Measurements from ENCODE around the gene B4GALT5.

Gene B4GALT5

DNA sequence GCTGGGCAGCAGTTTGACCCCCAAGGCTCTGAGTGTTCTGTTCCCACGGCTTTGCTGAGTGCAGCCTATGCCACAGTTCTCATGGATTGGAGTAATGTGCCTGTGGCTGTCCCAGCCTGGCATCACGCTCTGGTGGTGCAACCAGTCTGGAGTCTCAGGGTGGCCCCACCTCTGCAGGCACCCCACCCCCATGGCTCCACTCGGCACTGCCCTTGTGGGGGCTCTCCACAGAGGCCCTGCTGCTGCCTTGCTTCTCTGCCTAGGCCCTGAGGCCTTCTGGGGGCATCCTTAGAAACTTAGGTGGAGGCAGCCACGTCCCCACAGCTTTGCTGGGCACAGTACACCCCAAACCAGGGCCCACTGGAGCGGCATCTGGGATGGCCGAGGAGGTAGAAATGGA lies 25.4 kb upstream of the B4GALT5 start:
- TF ChIP-seq, protein P1, sequence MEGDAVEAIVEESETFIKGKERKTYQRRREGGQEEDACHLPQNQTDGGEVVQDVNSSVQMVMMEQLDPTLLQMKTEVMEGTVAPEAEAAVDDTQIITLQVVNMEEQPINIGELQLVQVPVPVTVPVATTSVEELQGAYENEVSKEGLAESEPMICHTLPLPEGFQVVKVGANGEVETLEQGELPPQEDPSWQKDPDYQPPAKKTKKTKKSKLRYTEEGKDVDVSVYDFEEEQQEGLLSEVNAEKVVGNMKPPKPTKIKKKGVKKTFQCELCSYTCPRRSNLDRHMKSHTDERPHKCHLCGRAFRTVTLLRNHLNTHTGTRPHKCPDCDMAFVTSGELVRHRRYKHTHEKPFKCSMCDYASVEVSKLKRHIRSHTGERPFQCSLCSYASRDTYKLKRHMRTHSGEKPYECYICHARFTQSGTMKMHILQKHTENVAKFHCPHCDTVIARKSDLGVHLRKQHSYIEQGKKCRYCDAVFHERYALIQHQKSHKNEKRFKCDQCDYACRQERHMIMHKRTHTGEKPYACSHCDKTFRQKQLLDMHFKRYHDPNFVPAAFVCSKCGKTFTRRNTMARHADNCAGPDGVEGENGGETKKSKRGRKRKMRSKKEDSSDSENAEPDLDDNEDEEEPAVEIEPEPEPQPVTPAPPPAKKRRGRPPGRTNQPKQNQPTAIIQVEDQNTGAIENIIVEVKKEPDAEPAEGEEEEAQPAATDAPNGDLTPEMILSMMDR (conservative IDR thresholded peaks at IDR 0.05; ENCODE audit: low read length) = no peak
- no peak for TF ChIP-seq EZH2phosphoT487 (IDR thresholded peaks at IDR 0.05; ENCODE audit: borderline replicate concordance)
- Histone ChIP-seq H3K9me2 (replicated peaks; ENCODE audit: low read depth, low read length) (no peaks in the 10 kb centered on the region), H3K27me3 (ENCODE audit: insufficient read depth, low read length, poor library complexity, severe bottlenecking) (no peaks in the 10 kb centered on the region), H4K20me1 (ENCODE audit: insufficient read depth, low read length, poor library complexity, severe bottlenecking) (no peaks in the 10 kb centered on the region), H2AFZ (ENCODE audit: low read length) (no peak overlapping the region), H3K4me1 (ENCODE audit: insufficient read depth, low read length, poor library complexity, severe bottlenecking) (no peaks in the 10 kb centered on the region), H3K4me2 (ENCODE audit: low read depth, low read length, poor library complexity, severe bottlenecking) (no peak overlapping the region), H3F3A (ENCODE audit: low read depth) (no peaks in the 10 kb centered on the region), H3K79me2 (ENCODE audit: insufficient read depth, low read length) (no peaks in the 10 kb centered on the region), H3K4me3 (ENCODE audit: low read length, poor library complexity, severe bottlenecking) (no peak overlapping the region), H3K9me3 (ENCODE audit: insufficient read depth, low read depth, low read length) (no peaks in the 10 kb centered on the region), H3K9ac (ENCODE audit: low read depth, low read length, poor library complexity, severe bottlenecking) (no peak overlapping the region), H3K36me3 (ENCODE audit: insufficient read depth, low read length) (no peaks in the 10 kb centered on the region)

DNA sequence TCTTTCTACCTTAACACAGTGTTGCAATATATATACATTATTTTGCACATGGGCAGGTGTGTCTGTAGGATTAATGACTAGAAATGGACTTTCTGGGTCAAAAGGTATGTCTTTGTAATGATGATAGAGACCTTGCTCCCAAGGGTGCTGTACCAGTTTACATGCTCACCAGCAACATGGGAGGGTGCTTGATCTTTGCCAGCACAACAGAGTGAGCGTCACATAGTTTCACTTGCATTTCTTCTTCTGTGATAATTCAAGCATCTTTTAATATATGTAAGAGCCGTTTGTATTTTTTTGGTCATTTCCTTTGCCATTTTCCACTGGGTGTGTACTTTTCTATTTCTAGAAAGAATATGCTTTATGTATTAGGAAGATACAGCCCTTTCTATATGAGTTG lies 23.6 kb upstream of the B4GALT5 start:
- Histone ChIP-seq H3K9me3 (ENCODE audit: insufficient read depth, low read depth, low read length) (no peaks in the 10 kb centered on the region), H2AFZ (ENCODE audit: low read length) (no peak overlapping the region), H3K79me2 (ENCODE audit: insufficient read depth, low read length) (no peaks in the 10 kb centered on the region), H3K4me1 (ENCODE audit: insufficient read depth, low read length, poor library complexity, severe bottlenecking) (no peaks in the 10 kb centered on the region), H3K27me3 (ENCODE audit: insufficient read depth, low read length, poor library complexity, severe bottlenecking) (no peaks in the 10 kb centered on the region), H4K20me1 (ENCODE audit: insufficient read depth, low read length, poor library complexity, severe bottlenecking) (no peaks in the 10 kb centered on the region), H3K9ac (ENCODE audit: low read depth, low read length, poor library complexity, severe bottlenecking) (no peak overlapping the region), H3K4me3 (ENCODE audit: low read length, poor library complexity, severe bottlenecking) (no peak overlapping the region), H3K36me3 (ENCODE audit: insufficient read depth, low read length) (no peaks in the 10 kb centered on the region), H3K9me2 (replicated peaks; ENCODE audit: low read depth, low read length) (no peaks in the 10 kb centered on the region), H3F3A (ENCODE audit: low read depth) (no peaks in the 10 kb centered on the region), H3K4me2 (ENCODE audit: low read depth, low read length, poor library complexity, severe bottlenecking) (no peak overlapping the region)
- TF ChIP-seq, protein P1 (conservative IDR thresholded peaks at IDR 0.05; ENCODE audit: low read length) = no peak
- TF ChIP-seq EZH2phosphoT487 (IDR thresholded peaks at IDR 0.05; ENCODE audit: borderline replicate concordance) = no peak

DNA sequence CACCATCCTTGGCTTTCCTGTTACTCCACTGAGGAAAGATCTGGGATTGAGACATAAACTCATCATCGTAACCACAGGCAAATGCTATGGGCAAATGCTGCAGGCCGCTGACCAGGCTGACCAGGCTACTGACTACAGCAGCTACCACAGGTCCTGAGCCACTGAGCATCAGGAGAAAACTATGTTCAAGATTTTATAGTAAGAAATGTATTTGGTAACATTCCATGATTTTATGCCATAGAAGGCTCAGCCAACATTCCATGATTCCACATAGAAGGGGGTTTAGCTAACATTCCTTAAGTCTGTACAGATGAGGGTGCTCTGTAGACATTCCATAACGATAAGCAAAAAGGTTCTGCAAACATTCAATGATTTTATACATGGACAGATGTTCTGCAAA lies 16.1 kb upstream of the B4GALT5 start:
- no peaks in the 10 kb centered on the region for H3K36me3 ChIP-seq (ENCODE audit: insufficient read depth, low read length)
- H3K9me2 ChIP-seq (replicated peaks; ENCODE audit: low read depth, low read length) = no peaks in the 10 kb centered on the region
- no peak overlapping the region for H2AFZ ChIP-seq (ENCODE audit: low read length)
- no peak overlapping the region for H3K4me2 ChIP-seq (ENCODE audit: low read depth, low read length, poor library complexity, severe bottlenecking)
- no peaks in the 10 kb centered on the region for H4K20me1 ChIP-seq (ENCODE audit: insufficient read depth, low read length, poor library complexity, severe bottlenecking)
- H3K4me1 ChIP-seq (ENCODE audit: insufficient read depth, low read length, poor library complexity, severe bottlenecking) = peaks cover 11% of the 10 kb centered on the region
- H3K9ac ChIP-seq (ENCODE audit: low read depth, low read length, poor library complexity, severe bottlenecking) = no peak overlapping the region
- H3K27me3 ChIP-seq (ENCODE audit: insufficient read depth, low read length, poor library complexity, severe bottlenecking) = no peaks in the 10 kb centered on the region
- TF ChIP-seq, protein P1 (conservative IDR thresholded peaks at IDR 0.05; ENCODE audit: low read length) = no peak
- no peak for TF ChIP-seq EZH2phosphoT487 (IDR thresholded peaks at IDR 0.05; ENCODE audit: borderline replicate concordance)
- H3K9me3 ChIP-seq (ENCODE audit: insufficient read depth, low read depth, low read length) = no peaks in the 10 kb centered on the region
- no peaks in the 10 kb centered on the region for H3K79me2 ChIP-seq (ENCODE audit: insufficient read depth, low read length)
- H3F3A ChIP-seq (ENCODE audit: low read depth) = no peaks in the 10 kb centered on the region
- H3K4me3 ChIP-seq (ENCODE audit: low read length, poor library complexity, severe bottlenecking) = no peak overlapping the region

Measured in Loucy (cell line).